ENCODE data around the gene PPT2. TPM values are rescaled to one million over a fixed set of nuclear protein-coding genes. Genes with fewer than 3 reads are reported as not detected.
A peak's percentile ranks its signal among the peaks of the same experiment; 100 is the strongest.

The PPT2 gene
- total and polyA plus RNA-seq, 2 of the 8 experiments (the other 6 are each of a cell fraction or from before 2014, with no cell fraction given), result 24.1 to 39.5 TPM

GRCh38 chr6:32195652-32195901 is 41.6 kb downstream of the PPT2 start:
- Histone ChIP-seq H3K4me1 (replicated peaks in 1 of 4; ENCODE audit: control insufficient read depth in 3 of 4, insufficient read depth in 4 of 4, low read length in 3 of 4) (peaks cover 8 to 40% (median 24%) of the 10 kb centered on the region in 4 experiments), H3K4ac (replicated peaks; ENCODE audit: insufficient read length, low read depth, low read length) (no peak overlapping the region), H3K23ac (ENCODE audit: insufficient read length) (no peak overlapping the region), H2BK12ac (ENCODE audit: low read depth, low read length) (no peak overlapping the region), H2BK20ac (ENCODE audit: low read length) (no peak overlapping the region), H3K4me2 (ENCODE audit: insufficient read depth in 1 of 2, low read depth in 2 of 2, low read length in 2 of 2) (peak overlapping the region; percentile 89 to 97; a peak in 3 of 4 replicates), H4K91ac (replicated peaks; ENCODE audit: insufficient read length, low read length) (no peak overlapping the region), H3K14ac (ENCODE audit: insufficient read length) (no peak overlapping the region), H3K18ac (ENCODE audit: extremely low read depth, low read length) (no peak overlapping the region), H2BK15ac (ENCODE audit: low read length) (no peak overlapping the region), H3K9ac (replicated peaks in 1 of 4; ENCODE audit: extremely low read depth in 1 of 4, low read depth in 3 of 4, low read length in 3 of 4) (peak overlapping the region in 2 of 4 experiments; percentile 94 to 98; a peak in 3 of 7 replicates), H3K9me3 (ENCODE audit: insufficient read depth in 2 of 2, low read depth in 1 of 2, low read length in 1 of 2) (no peaks in the 10 kb centered on the region), H3K79me2 (ENCODE audit: control insufficient read depth in 1 of 2, insufficient read depth in 2 of 2, low read length in 2 of 2) (no peaks in the 10 kb centered on the region; a peak in 1 of 4 replicates), H3K56ac (replicated peaks; ENCODE audit: insufficient read length, low read depth, low read length) (no peak overlapping the region), H4K5ac (ENCODE audit: insufficient read length, low read depth, low read length) (no peak overlapping the region), H3K27me3 (replicated peaks in 1 of 4; ENCODE audit: control insufficient read depth in 3 of 4, extremely low read depth in 1 of 4, insufficient read depth in 3 of 4, low read length in 3 of 4) (no peaks in the 10 kb centered on the region), H2AK5ac (ENCODE audit: low read depth, low read length) (no peak overlapping the region), H3K79me1 (ENCODE audit: low read depth, low read length) (no peaks in the 10 kb centered on the region; the same call in 1 of the 2 replicates), H3K4me3 (ENCODE audit: extremely low read depth in 1 of 4, insufficient read depth in 2 of 4, low read depth in 3 of 4, low read length in 4 of 4) (peak overlapping the region in 3 of 4 experiments; percentile 66 to 97 (median 79); a peak in 6 of 8 replicates), H2BK120ac (replicated peaks; ENCODE audit: low read depth, low read length) (no peak overlapping the region), H2AFZ (ENCODE audit: low read length) (no peak overlapping the region), H3K27ac (ENCODE audit: low read depth, low read length) (peak overlapping the region; percentile 86; the same call in 1 of the 2 replicates), H2BK5ac (ENCODE audit: low read depth, low read length) (peak overlapping the region; percentile 98), H3K23me2 (ENCODE audit: low read depth, low read length) (peaks cover 7% of the 10 kb centered on the region; the same call in 1 of the 2 replicates), H4K8ac (ENCODE audit: extremely low read depth, insufficient read depth, low read length) (no peak overlapping the region), H4K20me1 (replicated peaks in 1 of 2; ENCODE audit: control insufficient read depth in 1 of 2, insufficient read depth in 2 of 2, low read length in 2 of 2) (no peaks in the 10 kb centered on the region), H3K36me3 (ENCODE audit: control insufficient read depth in 2 of 4, insufficient read depth in 4 of 4, low read length in 3 of 4) (no peaks in the 10 kb centered on the region)
- POLR2A ChIA-PET (ENCODE audit: partially characterized antibody), result interaction anchor here (0.6 to 13.3 kb wide), 17 partner anchors 10 to 776 kb away, joined by 3 to 194 read pairs (median 4); partner anchors contain the start of genes AGPAT1, ATF6B, DXO and FKBPL
- no peak for FAIRE-seq
- WGBS, 2 experiments (ENCODE audit: extremely low coverage in 1 of 2, insufficient coverage in 1 of 2, insufficient read length in 1 of 2, insufficient replicate concordance in 2 of 2, low coverage in 1 of 2, low lambda C conversion rate in 2 of 2, missing lambda C conversion rate in 1 of 2), result 0% methylated on average over 12 of the region's 25 CpGs; no CpG with 5 or more reads in 1 of the 2 experiments
- CTCF ChIA-PET (ENCODE audit: partially characterized antibody), result interaction anchor here (0.6 to 1.3 kb wide), 9 partner anchors 16 to 521 kb away, joined by 3 to 5 read pairs (median 3); partner anchors contain the start of gene PRRT1
- peak; percentile 100 for DNase-seq (ENCODE audit: low read depth in 1 of 2, low spot score in 2 of 2)
- TF ChIP-seq CREB1 (IDR thresholded peaks at IDR 0.05) (no peak), RFX5 (IDR thresholded peaks at IDR 0.05; ENCODE audit: borderline replicate concordance, low read depth, low read length) (no peak), HDAC6 (IDR thresholded peaks at IDR 0.05; ENCODE audit: low read depth, low read length) (no peak), SIN3A (conservative IDR thresholded peaks at IDR 0.05 in 1 of 2, IDR thresholded peaks at IDR 0.05 in 1 of 2; ENCODE audit: low read depth in 1 of 2, low read length in 2 of 2) (peak in 1 of 2 experiments; percentile 53; a peak in 2 of 4 replicates), ZNF274 (IDR thresholded peaks at IDR 0.05; ENCODE audit: borderline replicate concordance, extremely low read depth, low read length) (no peak), JUND (IDR thresholded peaks at IDR 0.05; ENCODE audit: low read length) (no peak), SUZ12 (IDR thresholded peaks at IDR 0.05; ENCODE audit: low read length) (no peak), TAF7 (optimal IDR thresholded peaks at IDR 0.05; ENCODE audit: borderline replicate concordance, low read depth, low read length) (no peak), SP1 (IDR thresholded peaks at IDR 0.05; ENCODE audit: low read depth, low read length) (no peak; the same call in none of the 2 replicates), JUN (IDR thresholded peaks at IDR 0.05; ENCODE audit: low read depth, low read length) (no peak), SIRT6 (IDR thresholded peaks at IDR 0.05; ENCODE audit: low read length) (no peak), TAF1 (IDR thresholded peaks at IDR 0.05; ENCODE audit: low read depth, low read length) (no peak; the same call in 1 of the 2 replicates), BACH1 (IDR thresholded peaks at IDR 0.05; ENCODE audit: low read length) (no peak), CBX5 (IDR thresholded peaks at IDR 0.05; ENCODE audit: low read depth, low read length) (no peak), BRCA1 (IDR thresholded peaks at IDR 0.05; ENCODE audit: low read depth, low read length) (no peak; the same call in 1 of the 2 replicates), TEAD4 (IDR thresholded peaks at IDR 0.05; ENCODE audit: low read depth, low read length) (no peak)

All from H1 (cell line).